Fibroblast of skin of left quadriceps (primary cell): ENCODE data around the gene DNMT3A.

Experiments
- DNase-seq, 2 experiments: peaks; one replicate each; pipeline ENCODE4 v3.0.0-alpha.2; 2013; ENCODE audit warnings: low read depth in 2 of 2

The DNMT3A gene

GRCh38 chr2:25341753-25342371 is at the start of gene DNMT3A:
DNMT3A (minus strand) TSS chr2:25341925; CDS start chr2:25313984, 27,941 bp downstream.
- peak; percentile 32 to 33 for DNase-seq

GRCh38 chr2:25389161-25389560 is 47.4 kb upstream of the DNMT3A start:
- DNase-seq = no peak

- DNase-seq = no peak
Measured at GRCh38 chr2:25388491-25388890, 46.8 kb upstream of the DNMT3A start.

DNA sequence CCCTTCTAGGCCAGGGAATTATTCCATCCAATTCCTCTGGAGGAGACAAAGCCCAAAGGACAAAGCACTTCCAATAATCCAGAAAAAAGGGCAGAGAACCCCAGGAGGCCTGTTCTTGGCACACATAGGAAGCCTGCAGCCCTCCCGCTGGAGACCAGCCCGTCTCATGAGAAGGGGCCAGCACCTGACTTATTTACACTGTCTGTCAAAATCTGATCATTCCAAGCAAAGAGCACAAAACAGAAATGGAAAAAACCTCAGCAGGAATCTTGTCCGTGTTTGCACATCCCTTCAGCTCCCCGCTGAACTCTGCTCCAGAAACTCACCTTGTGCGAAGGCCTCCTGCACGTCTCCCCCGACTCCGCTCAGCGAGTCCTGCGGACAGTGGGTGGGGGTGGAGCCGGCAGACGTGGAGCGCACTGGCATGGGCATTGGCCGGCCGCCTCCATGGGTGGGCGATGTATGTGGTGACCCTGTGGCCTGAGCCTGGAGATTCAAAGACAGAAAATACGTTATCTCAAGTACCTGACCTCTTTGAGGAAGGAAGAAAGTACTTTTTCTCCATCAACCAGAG is 46.2 kb upstream of the DNMT3A start:
- no peak for DNase-seq

DNA sequence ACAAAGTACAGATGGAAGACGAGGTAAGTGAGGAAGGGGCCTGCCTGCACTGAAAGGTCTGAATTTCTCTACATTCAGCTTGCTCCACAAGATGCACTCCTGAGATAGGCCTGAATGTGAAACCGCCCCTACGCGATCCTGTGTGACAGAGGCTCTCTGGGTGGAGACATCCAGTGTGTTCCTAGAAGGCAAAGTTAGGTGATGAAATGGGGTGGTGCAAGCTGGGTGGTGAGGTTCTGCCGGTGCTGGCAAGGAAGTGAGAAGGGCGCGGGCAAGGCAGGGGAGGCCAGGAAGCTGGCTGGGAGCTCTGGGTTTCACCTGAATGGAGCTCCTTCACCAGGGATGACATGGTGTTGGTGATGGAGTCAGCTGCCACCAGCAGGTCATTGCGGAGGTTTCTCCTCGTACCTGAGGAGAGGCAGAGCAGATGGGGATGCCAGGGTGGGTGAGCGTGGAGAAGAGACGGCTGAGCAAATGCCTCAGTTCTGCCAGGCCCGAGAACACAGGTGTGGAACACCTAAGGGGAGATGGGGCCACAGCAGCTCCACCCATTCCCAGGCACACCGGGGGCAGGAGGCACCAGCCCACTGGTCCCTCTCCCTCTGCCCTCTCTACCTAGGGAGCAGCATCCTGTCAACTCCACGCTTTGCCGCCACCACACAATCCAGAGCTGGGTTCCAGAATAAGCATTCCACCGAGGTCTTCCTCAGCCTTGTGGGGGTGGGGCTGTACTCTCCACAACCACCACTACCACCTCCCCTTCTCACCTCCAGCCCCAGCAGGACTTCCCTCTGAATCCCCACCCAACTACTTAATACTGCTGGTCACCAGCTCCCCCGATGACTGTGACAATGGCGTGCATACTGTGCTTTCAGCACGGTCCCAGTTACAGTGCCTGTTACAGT is 45.5 kb upstream of the DNMT3A start:
- no peak for DNase-seq

- DNase-seq = no peak
Measured at GRCh38 chr2:25385910-25386309, 44.2 kb upstream of the DNMT3A start.

- no peak for DNase-seq
Measured at GRCh38 chr2:25383806-25384205, 42.1 kb upstream of the DNMT3A start.

- DNase-seq = no peak
Measured at GRCh38 chr2:25381502-25381901, 39.8 kb upstream of the DNMT3A start.

DNA sequence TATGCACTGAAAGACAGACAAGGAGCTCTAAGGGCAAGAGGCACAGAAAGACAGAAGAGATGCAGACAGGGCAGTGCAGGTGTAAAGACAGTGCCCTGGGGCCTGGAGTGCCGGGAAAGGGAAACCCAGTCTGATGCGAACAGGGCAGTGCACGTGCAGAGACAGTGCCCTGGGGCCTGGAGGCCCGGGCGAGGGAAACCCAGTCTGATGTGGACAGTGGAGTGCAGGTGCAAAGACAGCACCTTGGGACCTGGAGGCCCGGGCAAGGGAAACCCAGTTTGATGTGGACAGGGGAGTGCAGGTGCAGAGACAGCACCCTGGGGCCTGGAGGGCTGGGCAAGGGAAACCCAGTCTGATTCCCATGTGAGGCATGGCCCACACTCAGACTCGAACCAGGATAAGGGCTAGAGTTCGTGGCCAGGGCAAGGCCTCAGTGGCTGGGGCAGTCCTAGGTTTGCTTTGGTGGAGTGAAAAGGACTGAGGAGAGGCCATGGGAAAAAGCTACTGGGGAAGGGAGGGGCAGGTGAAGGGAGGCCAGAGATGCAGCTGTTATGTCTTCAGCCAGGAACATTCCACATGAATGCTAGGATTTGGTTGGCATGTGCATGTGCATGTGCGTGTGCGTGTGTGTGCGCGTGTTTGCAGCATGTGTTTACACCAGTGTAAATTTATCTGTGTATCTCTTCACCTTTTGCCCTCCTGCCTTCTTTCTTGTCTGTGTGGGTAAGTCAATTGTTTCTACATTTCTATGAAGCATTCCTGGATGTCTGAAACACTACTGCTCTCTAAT is 39.1 kb upstream of the DNMT3A start:
- DNase-seq = no peak

GRCh38 chr2:25380023-25380422 is 38.3 kb upstream of the DNMT3A start:
- DNase-seq = no peak

- no peak for DNase-seq
Measured at GRCh38 chr2:25379535-25379934, 37.8 kb upstream of the DNMT3A start.

- DNase-seq = no peak
Measured at GRCh38 chr2:25378731-25379490, 37.2 kb upstream of the DNMT3A start.

- no peak for DNase-seq
Measured at GRCh38 chr2:25377822-25378421, 36.2 kb upstream of the DNMT3A start.

DNA sequence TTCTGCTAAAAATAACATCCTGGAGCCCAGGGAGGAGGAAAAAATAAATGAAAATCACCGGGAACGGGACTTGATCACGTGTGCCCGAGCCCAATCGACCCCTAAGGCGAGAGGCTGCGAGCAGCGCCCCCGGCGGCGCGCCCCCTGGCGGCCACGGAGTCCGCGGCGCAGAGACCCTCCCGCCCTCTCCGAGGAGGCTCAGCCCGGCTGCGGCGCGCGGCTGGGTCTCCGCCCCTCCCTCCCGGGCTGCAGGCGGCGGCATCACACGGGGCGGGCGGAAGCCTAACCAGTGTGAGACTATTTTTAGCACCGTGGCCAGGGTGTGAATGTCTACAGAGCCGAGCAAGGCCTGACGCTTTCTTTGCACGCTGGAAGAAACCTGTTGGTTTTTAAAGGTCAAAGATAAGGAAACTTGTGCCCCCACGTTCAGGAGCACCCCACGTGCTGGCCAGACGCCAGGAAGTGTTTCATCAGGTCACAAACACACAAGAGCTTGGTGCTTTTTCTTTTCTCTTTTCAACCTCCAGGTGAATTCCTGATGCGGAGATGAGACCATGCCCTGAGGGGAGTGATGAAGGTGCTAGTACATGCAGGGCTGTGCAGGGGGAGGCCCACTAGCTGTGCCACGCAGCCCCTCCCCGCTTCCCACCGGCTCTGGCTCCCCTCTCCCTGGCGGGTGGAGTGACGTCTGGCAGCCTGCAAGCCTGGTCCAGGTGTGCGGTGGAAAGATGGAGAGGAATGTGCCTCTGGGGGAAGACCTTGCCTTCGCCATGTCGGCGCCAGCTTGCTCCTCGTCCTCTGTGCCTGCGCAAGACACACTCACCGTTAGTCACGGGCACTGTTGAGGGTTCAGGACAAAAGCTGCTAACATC is 35.3 kb upstream of the DNMT3A start:
- peak; percentile 78 to 80 for DNase-seq

DNA sequence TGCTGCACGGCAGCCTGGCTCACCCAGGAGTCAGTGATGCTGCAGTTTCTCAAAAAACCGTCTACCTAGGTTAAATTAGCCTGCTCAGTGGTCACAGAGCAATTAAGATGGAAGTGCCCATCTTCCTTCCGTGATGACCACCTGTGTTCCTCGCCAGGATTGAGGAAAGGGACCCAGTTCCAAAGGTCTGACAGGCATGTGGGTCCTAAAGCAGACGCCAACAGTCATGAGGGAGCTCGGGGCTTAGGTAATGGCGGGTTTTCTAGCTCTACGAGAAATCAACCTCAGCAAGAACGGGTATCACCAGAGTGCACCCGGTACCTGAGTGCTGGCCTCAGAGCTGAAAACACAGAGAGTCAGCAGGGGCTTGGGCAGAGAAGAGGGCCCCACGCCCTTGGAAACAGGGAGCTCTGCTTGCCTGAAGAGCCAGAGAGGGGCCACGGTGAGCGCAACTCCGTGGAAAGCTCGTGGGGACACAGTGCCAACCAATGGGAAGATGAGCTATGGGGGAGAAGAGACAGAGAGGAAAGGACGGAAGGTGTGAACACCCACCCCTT is 34.3 kb upstream of the DNMT3A start:
- no peak for DNase-seq

GRCh38 chr2:25375371-25375988 is 33.8 kb upstream of the DNMT3A start:
- DNase-seq = no peak

- no peak for DNase-seq
Measured at GRCh38 chr2:25374827-25375226, 33.1 kb upstream of the DNMT3A start.

- DNase-seq = no peak
Measured at GRCh38 chr2:25374411-25374810, 32.7 kb upstream of the DNMT3A start.
